GM18517 (cell line): Measurements from ENCODE around the gene ZNF567.
"Not testable (repeated sequence)": the region's sequence is repeated elsewhere in the genome, so short reads cannot be mapped to it uniquely, and the experiment has no call there.

ENCODE experiments used
- ATAC-seq: cut with Tn5 transposase; IDR thresholded peaks from one replicate; pipeline ENCODE4 v1.9.1; 2021; ENCODE audit warnings: mild to moderate bottlenecking, moderate library complexity; ENCODE audit not compliant: unreplicated experiment

ZNF567 gene

DNA sequence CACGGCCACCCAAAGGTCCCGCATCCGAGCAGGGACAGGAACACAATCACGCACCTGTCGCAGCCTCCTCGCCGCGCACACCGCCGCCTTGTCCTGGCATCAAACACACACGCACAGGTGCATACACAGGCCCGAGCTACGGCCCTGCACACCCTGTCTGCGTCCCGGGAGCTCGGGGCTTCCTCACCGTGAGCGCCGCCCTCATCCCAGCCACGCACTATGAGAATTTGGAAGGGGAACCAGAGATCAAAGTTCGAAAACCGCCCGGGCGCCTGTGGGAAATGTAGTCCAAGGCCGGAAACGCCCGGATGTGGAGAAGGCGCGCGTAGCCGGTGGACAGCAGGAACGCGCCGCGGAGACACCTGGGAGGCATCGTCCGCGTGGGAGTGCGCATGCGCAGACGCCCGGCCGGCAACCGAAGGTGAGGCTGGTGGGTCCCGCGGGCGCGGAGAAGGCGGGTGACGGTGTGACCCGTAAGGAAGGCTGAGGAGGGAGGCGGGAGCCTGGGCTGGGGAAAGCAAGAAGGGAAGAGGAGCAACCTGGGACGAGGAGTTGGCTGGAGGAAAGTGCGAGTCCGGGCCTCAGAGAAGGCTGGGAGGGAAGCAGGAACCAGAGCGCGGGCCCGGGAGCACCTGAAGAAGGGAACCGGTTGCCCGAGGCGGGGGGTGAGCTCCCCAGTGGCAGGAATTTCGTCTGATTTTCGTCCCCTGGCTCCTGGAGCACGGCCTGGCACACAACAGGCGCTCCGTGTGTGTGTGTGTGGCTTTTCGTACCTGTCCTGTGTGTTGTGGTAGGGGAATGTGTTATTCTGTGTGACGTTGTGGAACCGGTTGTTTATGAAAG, at the start of gene ZNF567:
Gene ZNF567, plus strand, starts transcription at position 399 of the 843 bp plus-strand sequence. CDS start 7,256 bp downstream, outside the sequence.
- peak; percentile 85 for ATAC-seq

DNA sequence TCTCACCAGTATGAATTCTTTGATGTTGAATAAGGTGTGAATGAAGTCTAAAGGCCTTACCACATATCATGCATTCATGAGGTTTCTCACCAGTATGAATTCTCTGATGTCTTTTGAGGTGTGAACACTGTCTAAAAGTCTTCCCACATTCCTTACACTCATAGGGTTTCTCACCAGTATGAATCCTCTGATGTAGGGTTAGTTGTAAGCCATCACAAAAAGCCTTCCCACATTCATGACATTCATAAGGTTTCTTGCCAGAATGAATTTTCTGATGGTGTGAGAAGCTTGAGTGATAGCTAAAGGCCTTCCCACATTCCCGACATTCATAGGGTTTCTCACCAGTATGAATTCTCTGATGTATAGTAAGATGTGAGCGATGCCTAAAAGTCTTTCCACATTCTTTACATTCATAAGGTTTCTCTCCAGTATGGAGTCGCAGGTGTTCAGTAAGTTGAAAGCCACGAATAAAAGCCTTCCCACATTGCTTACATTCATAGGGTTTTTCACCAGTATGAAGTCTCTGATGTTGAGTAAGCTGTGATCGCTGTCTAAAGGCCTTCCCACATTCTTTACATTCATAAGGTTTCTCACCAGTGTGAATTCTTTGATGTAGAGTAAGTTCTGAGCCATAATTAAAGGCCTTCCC, 48.4 kb upstream of the ZNF567 start:
- ATAC-seq = no peak

DNA sequence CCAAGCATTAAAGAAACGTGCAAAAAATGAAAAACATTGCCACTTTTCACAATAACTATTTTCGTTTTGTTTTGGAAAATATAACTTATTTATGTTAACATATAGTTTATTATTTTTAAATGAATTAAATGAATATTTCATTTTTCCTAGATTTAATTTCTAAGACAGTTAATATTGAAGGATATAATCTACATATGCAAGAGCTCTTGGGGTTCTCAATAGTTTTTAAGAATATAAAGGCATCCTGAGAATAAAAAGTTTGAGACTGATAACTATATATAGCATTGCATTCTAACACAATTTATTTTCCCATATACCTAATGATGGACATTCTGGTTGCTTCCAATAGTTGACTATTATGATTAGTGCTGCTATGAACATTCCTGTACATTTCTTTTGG, 40.7 kb upstream of the ZNF567 start:
- no peak for ATAC-seq

DNA sequence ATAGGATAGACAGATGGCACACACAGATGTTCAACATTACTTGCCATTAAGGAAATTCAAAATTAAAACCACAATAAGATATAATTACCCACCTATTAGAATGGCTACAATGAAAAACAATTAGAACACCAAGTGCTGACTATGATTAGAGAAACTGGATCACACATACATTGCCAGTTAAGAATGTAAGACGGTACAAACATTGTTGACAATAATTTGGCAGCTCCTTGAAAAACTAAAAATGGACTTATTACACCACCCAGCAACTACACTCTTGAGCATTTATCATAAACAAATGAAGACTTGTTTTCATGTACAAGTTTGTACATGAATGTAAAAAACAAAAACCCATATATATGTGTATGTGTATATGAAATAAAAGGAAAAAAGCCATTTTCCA, 34.5 kb upstream of the ZNF567 start:
- ATAC-seq = no peak

DNA sequence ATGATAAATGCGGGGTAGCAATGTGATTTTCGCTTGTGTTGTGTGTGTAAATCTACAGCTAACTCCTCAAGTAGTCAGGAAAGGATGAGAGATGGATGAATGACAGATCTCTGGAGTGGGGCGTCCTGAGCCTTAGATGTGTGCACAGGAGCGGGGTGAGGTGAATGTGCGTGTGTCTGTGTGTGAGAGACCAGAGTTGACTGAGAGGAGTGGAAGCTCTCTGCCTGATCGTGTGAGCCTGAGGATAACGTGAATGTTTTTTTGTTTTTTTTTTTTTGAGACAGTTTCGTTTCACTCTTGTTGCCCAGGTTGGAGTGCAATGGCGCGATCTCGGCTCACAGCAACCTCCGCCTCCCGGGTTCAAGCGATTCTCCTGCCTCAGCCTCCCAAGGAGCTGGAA, 21.6 kb upstream of the ZNF567 start:
- ATAC-seq = no peak

DNA sequence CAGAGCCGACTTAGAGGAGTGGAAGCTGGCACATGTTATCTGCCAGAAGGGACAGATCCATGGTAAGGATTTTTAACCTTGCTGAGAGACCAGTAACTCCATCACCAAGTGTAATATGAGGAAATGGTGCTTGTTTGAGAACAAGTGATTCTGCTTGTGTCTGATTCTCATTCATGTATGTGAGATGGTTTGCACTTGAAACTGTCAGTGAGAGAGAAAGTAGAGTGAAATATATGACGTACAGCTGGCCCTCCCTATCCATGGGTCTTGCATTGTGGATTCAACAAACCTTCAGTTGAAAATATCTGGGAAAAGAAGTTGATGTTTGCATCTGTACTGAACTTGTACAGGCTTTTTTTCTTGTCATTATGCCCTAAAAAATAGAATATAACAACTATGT, 18.8 kb upstream of the ZNF567 start:
- ATAC-seq = no peak

DNA sequence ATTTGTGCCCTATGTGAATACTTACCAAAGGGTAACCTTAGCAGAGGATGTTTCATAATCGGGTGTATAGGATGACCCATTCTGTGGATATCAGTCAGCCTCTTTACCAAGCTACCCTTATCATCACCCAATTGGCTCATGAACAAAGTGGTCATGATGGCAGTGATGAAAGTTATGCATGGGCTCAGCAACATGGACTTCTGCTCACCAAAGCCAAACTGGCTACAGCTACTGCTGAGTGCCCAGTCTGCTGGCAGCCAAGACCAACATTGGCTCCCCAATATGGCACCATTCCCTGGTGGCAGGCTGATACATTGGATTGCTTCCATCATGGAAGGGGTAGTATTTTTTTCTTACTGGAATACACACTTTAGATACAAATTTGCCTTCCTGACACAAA, 15.0 kb upstream of the ZNF567 start:
- ATAC-seq = no peak

DNA sequence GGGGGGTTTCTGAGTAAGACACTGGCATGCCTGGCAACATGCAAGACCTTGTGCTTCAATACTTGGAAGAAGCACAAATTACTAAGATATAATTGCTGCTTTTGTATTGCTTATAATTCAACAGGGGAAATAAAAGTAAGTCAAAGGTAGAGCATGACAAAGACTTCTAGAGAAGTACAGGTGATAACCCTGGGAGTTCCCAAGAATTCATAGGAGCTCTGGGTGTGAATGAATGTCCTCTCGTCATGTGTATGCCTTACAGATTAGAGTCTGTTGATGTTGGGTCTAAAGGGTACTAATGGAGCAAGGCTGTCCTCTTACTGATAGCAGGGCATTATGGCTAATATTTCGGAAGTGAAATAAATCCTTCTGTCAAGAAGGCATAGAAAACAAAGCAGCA, 13.2 kb upstream of the ZNF567 start:
- ATAC-seq = no peak

DNA sequence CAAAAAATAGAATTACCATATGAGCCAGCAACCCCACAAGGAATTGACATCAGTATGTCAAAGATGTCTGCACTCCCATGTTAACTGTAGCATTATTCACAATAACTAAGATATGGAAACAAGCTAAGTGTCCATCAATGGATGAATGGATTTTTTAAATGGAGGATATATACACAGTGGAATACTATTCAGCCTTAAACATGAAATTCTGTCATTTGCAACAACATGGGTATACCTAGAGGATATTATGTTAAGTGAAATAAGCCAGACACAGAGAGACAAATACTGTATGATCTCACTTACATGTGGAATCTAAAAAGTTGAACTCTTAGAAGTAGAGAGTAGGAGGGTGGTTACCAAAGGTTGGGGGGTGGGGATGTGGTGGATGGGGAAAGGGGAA, 8.0 kb upstream of the ZNF567 start:
- ATAC-seq = no peak

DNA sequence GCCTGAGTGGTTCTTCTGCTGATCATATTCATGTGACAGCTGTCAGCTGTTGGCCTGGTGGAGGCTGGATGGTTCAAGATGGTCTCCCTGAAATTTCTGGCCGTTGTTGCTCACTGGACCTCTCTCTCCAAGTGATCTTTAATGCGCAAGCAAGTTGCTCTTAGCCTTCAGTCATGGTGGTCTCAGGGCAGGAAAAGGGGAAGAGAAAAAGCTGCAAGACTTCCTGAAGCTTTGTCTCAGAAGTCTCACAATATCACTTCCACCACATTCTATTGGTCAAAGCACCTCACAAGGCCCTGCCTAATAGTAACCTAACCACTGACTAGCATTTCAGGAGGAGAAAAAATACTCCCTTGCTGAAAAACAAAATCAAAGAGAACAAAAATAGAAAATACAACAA, 1.6 kb upstream of the ZNF567 start:
- ATAC-seq = no peak

DNA sequence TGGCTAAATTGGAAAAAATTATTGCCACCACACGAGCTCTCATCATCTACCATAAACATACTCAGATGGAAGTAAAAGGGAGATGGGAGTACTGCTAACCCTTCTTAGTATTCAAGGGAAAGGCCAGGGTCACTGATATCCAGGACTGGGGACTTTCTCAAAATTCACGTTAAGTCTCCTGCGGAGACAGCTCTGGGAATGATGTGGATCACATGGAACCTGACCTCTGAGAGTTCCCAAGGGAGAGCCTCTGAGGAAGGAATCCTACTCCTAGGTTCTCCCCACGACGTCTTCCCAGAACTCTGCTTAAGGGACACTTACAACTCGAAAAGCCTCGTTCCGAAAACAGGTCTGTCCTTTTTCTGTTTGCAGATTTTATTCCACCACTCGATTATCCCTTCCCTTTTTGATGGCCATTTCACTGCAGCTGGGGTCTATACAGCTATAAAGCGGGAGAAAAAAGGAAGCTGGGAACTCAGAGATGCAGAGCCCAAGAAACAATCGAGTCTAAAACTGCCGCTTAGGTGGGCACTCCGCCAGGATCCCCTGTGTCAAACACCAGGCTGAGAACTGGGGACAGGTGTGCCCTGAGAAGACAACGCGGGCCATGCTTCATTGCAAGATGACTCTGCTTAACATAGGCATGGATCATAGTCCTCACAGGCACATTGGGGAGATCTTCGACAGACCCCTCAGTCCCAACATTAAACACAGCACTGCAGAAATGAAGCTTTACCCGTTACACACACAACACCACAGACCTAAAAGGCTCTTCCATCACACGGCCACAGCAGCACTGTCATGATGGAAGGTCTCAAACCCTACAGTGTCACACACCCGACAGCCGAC, 823 bp upstream of the ZNF567 start:
- no peak for ATAC-seq

DNA sequence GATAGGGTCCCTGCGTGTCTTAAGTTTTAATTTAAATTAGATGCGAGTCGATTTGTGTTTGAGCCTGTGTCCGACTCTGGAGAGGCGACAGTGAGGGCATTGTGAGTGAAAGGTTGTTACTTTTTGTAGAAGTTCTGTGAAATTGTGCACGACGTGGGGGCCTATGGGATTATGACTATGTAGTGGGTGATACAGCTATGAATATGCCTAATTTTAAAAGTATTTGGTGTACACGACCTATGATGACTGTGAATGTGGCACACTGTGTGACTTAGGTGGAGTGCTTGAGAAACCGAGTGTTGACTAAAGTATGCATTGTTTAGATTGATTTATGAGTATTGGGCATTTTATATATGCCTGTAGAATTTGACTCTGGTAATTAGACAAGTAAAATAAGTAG, 646 bp downstream of the ZNF567 start:
- ATAC-seq = no peak

DNA sequence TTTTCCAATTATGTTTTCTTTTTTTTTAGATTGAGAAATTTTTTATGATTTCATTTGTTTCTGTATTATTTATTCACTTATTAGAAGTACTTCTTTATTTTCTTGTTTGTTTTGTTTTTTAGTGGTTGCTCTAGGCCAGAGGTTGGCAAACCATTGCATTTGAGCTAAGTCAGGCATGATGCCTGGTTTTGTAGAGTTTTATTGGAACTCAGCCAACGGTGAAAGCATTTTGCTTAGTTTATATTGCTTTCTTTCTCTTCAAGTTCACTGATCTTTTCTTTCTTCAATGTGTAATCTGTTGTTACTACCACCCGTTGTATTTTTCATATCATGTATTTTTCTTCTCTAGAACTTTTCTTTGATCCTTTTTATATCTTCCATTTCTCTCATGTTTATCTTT, 19.7 kb downstream of the ZNF567 start:
- ATAC-seq = no peak

DNA sequence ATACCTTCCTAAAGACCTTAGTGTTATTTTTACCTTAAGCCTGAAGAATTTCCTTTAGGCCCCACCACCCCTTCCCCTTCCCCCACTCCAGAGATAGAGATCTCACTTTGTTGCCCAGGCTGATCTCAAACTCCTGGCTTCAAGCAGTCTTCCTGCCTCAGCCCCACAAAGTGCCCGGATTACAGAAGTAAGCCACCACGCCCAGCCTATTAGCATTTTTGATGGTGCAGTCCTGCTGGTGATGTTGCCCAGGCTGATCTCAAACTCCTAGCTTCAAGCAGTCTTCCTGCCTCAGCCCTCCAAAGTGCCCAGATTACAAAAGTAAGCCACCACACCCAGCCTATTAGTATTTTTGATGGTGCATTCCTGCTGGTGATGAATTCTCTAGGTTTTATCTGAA, 22.0 kb downstream of the ZNF567 start:
- no peak for ATAC-seq

DNA sequence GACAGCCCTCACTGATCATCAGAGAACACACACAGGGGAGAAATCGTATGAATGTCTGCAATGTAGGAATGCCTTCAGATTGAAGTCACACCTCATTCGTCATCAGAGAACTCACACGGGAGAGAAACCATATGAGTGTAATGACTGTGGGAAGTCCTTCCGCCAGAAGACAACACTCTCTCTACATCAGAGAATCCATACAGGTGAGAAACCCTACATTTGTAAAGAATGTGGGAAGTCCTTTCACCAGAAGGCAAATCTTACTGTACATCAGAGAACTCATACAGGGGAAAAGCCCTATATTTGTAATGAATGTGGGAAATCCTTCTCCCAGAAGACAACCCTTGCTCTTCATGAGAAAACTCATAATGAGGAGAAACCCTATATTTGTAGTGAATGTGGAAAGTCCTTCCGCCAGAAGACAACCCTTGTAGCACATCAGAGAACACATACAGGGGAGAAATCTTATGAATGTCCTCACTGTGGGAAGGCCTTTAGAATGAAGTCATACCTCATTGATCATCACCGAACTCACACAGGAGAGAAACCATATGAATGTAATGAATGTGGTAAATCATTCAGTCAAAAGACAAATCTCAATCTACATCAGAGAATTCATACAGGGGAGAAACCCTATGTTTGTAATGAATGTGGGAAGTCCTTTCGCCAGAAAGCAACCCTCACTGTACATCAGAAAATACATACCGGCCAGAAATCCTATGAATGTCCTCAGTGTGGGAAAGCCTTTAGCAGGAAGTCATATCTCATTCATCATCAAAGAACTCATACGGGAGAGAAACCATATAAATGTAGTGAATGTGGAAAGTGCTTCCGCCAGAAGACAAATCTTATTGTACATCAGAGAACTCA, 32.5 kb downstream of the ZNF567 start:
- ATAC-seq = no peak

DNA sequence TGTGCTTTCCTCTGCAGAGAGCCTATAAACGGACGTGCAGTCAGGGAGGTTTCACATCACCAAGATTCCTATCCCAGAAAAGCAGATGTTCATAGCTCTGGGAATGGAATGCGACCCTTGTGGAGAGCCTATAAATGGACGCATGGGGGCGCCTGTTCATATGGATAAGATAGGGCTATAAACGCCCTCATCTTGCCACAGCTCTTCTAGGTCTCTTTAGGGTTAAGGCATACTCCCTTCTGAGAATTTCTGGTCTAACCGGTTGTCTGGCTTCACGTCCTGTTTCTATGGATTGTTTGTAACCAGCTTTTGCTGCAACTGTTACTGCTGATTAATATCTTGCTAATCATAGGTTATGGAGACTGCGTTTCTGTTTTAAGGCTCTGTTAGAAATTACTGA, 48.8 kb downstream of the ZNF567 start:
- ATAC-seq = not testable (repeated sequence)

DNA sequence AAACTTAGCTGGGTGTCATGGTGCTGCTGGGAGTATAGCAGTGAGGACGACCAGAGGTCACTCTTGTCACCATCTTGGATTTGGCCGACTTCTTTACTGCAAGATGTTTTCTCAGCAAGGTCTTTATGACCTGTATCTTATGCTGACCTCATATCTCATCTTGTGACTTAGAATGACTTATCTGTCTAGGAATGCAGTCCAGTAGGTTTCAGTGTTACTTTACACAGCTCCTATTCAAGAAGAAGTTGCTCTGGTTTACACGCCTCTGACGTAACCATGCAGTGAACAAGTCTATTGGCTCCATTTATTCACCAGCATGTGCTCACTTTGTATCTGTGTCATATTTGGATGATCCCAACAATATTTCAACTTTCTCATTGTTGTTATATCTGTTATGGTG, 58.5 kb downstream of the ZNF567 start:
- no peak for ATAC-seq

DNA sequence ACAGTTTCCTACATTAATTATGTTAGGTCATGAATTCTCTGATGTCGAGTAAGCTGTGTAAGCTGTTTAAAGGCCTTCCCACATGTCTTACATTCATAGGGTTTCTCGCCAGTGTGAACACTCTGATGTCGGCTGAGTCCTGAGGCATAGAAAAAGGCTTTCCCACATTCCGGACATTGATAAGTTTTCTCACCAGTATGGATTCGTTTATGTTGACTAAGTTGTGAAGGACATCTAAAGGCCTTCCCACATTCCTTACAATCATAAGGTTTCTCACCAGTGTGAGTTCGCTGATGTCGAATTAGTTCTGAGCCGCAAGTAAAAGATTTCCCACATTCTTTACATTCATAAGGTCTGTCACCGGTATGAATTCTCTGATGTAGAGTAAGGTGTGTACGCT, 60.3 kb downstream of the ZNF567 start:
- no peak for ATAC-seq

DNA sequence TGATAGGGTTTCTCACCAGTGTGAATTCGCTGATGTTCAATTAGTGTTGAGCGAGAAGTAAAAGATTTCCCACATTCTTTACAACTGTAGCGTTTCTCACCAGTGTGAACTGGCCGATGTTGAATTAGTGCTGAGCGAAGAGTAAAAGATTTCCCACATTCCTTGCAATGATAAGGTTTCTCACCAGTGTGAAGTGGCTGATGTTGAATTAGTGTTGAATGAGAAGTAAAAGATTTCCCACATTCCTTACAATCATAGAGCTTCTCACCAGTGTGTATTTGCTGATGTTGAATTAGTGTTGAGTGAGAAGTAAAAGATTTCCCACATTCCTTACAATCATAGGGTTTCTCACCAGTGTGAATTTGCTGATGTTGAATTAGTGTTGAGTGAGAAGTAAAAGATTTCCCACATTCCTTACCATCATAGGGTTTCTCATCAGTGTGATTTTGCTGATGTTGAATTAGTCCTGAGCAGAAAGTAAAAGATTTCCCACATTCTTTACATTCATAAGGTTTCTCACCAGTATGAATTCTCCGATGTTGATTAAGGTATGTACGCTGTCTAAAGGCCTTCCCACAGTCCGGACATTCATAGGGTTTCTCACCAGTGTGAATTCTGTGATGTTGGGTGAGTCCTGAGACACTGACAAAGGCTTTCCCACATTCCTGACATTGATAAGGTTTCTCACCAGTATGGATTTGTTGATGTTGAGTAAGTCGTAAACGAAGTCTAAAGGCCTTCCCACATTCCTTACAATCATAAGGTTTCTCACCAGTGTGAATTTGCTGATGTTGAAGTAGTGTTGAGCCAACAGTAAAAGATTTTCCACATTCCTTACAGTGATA, 61.2 kb downstream of the ZNF567 start:
- no peak for ATAC-seq

DNA sequence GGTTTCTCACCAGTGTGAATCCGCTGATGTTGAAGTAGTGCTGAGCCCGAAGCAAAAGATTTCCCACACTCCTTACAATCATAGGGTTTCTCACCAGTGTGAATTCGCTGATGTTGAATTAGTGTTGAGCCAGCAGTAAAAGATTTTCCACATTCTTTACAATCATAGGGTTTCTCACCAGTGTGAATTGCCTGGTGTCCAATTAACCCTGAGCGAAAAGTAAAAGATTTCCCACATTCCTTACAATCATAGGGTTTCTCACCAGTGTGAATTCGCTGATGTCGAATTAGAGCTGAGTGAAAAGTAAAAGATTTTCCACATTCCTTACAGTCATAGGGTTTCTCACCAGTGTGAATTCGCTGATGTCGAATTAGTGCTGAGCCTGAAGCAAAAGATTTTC, 62.2 kb downstream of the ZNF567 start:
- ATAC-seq = not testable (repeated sequence)
